Measurements from ENCODE around the gene P2RX1. TPM values are rescaled to one million over a fixed set of nuclear protein-coding genes. Genes with fewer than 3 reads are reported as not detected.

Gene P2RX1
- total and polyA plus RNA-seq, 2 experiments from 2014 or later: 0.31 to 2.2 TPM

DNA sequence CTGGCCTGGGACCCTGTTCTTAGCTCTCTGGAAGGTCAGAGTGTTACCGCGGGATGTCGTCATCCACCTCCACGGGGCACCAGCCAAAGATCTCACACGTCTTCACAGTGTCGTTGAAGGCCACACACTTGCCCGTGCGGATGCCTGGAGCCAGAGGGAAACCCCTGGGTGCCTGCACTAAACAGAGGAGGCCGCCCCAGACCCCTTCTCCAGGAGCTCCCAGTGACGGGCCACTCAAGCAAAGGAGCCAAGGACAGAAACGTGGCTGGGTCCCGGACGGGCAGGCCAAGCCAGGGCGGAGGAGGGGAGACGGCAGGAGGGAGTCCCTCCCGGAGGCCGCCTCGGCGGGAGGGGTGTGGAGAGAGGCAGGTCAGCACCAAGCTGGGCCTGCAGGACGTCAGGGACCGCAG lies 12.4 kb downstream of the P2RX1 start (continued):
- TF ChIP-seq, protein P1, sequence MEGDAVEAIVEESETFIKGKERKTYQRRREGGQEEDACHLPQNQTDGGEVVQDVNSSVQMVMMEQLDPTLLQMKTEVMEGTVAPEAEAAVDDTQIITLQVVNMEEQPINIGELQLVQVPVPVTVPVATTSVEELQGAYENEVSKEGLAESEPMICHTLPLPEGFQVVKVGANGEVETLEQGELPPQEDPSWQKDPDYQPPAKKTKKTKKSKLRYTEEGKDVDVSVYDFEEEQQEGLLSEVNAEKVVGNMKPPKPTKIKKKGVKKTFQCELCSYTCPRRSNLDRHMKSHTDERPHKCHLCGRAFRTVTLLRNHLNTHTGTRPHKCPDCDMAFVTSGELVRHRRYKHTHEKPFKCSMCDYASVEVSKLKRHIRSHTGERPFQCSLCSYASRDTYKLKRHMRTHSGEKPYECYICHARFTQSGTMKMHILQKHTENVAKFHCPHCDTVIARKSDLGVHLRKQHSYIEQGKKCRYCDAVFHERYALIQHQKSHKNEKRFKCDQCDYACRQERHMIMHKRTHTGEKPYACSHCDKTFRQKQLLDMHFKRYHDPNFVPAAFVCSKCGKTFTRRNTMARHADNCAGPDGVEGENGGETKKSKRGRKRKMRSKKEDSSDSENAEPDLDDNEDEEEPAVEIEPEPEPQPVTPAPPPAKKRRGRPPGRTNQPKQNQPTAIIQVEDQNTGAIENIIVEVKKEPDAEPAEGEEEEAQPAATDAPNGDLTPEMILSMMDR (conservative IDR thresholded peaks at IDR 0.05; ENCODE audit: low read depth in 2 of 2): no peak
- TF ChIP-seq EZH2phosphoT487 (IDR thresholded peaks at IDR 0.05; ENCODE audit: unreplicated experiment) (no peak), NANOG (IDR thresholded peaks at IDR 0.05; ENCODE audit: borderline replicate concordance) (no peak), ZNF114 (CRISPR knock-in tag; IDR thresholded peaks at IDR 0.05) (no peak)

DNA sequence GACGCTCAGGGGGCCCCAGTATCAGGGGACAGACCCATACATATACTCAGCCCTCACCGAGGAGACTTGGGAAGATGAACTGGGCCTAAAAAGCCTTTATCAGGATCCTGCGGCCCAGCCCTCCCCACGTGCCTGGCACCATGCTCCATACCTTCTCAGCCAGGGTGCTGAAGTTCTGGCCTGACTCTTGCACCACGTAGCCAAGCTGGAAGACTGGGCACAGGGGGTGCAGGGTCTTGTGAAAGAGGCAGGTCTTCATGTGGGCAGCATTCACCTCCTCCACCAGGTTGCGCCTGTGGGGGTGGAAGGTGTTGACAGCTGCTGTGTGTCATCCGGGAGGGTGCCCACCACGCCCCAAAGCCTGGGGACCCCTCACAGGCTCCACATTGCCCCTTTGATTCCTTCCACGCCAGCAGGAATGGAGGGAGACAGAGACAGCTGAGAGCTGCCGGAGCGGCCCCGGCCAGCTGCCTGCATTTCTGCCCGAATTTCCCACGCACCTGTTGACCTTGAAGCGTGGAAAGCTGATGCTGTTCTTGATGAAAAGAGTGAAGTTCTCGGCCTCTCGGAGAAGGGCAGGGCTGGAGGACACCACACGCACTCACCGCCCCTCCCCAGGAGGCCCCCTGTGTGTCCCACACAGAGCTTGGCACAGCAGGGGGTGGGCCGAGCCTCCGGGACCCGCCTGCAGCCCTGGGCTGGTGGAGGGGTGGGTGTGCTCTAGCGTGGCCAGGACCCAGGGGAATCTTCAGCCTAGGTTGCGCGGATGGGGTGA lies 13.0 kb downstream of the P2RX1 start:
- Histone ChIP-seq H2AFZ (peak overlapping the region; percentile 81; the same call in 1 of the 2 replicates), H3K79me2 (replicated peaks; ENCODE audit: insufficient read depth) (no peaks in the 10 kb centered on the region), H3F3A (replicated peaks; ENCODE audit: low read depth) (no peaks in the 10 kb centered on the region), H3K4me3 (no peak overlapping the region), H3K27me3 (ENCODE audit: insufficient read depth) (no peaks in the 10 kb centered on the region), H3K4me2 (peak overlapping the region; percentile 67), H3K36me3 (ENCODE audit: insufficient read depth) (no peaks in the 10 kb centered on the region), H3K9me2 (ENCODE audit: insufficient read depth) (no peaks in the 10 kb centered on the region), H4K20me1 (replicated peaks; ENCODE audit: insufficient read depth) (no peaks in the 10 kb centered on the region), H3K4me1 (ENCODE audit: insufficient read depth) (peaks cover 13% of the 10 kb centered on the region), H3K27ac (ENCODE audit: low read depth) (no peak overlapping the region)
- no peak for DNase-seq (ENCODE audit: low spot score)
- Mint-ChIP-seq H3K36me3 (ENCODE audit: low read depth) (no peaks in the 10 kb centered on the region), H3K4me1 (peaks cover 17% of the 10 kb centered on the region), H3K27me3 (ENCODE audit: insufficient read depth, low read depth, poor library complexity) (peaks cover 9% of the 10 kb centered on the region), H3K4me3 (no peak overlapping the region), H3K27ac (no peak overlapping the region), H3K9me3 (no peaks in the 10 kb centered on the region)
- ATAC-seq: peak; percentile 12
- TF ChIP-seq EZH2 (IDR thresholded peaks at IDR 0.05; ENCODE audit: low read depth, unreplicated experiment) (no peak), STAT1 (IDR thresholded peaks at IDR 0.05; ENCODE audit: unreplicated experiment) (no peak), JUNB (IDR thresholded peaks at IDR 0.05; ENCODE audit: unreplicated experiment) (no peak)
- TF ChIP-seq, protein P2, sequence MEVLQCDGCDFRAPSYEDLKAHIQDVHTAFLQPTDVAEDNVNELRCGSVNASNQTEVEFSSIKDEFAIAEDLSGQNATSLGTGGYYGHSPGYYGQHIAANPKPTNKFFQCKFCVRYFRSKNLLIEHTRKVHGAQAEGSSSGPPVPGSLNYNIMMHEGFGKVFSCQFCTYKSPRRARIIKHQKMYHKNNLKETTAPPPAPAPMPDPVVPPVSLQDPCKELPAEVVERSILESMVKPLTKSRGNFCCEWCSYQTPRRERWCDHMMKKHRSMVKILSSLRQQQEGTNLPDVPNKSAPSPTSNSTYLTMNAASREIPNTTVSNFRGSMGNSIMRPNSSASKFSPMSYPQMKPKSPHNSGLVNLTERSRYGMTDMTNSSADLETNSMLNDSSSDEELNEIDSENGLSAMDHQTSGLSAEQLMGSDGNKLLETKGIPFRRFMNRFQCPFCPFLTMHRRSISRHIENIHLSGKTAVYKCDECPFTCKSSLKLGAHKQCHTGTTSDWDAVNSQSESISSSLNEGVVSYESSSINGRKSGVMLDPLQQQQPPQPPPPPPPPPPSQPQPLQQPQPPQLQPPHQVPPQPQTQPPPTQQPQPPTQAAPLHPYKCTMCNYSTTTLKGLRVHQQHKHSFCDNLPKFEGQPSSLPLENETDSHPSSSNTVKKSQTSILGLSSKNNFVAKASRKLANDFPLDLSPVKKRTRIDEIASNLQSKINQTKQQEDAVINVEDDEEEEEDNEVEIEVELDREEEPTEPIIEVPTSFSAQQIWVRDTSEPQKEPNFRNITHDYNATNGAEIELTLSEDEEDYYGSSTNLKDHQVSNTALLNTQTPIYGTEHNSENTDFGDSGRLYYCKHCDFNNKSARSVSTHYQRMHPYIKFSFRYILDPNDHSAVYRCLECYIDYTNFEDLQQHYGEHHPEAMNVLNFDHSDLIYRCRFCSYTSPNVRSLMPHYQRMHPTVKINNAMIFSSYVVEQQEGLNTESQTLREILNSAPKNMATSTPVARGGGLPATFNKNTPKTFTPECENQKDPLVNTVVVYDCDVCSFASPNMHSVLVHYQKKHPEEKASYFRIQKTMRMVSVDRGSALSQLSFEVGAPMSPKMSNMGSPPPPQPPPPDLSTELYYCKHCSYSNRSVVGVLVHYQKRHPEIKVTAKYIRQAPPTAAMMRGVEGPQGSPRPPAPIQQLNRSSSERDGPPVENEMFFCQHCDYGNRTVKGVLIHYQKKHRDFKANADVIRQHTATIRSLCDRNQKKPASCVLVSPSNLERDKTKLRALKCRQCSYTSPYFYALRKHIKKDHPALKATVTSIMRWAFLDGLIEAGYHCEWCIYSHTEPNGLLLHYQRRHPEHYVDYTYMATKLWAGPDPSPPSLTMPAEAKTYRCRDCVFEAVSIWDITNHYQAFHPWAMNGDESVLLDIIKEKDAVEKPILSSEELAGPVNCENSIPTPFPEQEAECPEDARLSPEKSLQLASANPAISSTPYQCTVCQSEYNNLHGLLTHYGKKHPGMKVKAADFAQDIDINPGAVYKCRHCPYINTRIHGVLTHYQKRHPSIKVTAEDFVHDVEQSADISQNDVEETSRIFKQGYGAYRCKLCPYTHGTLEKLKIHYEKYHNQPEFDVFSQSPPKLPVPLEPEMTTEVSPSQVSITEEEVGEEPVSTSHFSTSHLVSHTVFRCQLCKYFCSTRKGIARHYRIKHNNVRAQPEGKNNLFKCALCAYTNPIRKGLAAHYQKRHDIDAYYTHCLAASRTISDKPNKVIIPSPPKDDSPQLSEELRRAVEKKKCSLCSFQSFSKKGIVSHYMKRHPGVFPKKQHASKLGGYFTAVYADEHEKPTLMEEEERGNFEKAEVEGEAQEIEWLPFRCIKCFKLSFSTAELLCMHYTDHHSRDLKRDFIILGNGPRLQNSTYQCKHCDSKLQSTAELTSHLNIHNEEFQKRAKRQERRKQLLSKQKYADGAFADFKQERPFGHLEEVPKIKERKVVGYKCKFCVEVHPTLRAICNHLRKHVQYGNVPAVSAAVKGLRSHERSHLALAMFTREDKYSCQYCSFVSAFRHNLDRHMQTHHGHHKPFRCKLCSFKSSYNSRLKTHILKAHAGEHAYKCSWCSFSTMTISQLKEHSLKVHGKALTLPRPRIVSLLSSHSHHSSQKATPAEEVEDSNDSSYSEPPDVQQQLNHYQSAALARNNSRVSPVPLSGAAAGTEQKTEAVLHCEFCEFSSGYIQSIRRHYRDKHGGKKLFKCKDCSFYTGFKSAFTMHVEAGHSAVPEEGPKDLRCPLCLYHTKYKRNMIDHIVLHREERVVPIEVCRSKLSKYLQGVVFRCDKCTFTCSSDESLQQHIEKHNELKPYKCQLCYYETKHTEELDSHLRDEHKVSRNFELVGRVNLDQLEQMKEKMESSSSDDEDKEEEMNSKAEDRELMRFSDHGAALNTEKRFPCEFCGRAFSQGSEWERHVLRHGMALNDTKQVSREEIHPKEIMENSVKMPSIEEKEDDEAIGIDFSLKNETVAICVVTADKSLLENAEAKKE (CRISPR knock-in tag; IDR thresholded peaks at IDR 0.05): no peak
- TF ChIP-seq, protein P1 (conservative IDR thresholded peaks at IDR 0.05; ENCODE audit: low read depth in 2 of 2): no peak
- TF ChIP-seq, protein P3, sequence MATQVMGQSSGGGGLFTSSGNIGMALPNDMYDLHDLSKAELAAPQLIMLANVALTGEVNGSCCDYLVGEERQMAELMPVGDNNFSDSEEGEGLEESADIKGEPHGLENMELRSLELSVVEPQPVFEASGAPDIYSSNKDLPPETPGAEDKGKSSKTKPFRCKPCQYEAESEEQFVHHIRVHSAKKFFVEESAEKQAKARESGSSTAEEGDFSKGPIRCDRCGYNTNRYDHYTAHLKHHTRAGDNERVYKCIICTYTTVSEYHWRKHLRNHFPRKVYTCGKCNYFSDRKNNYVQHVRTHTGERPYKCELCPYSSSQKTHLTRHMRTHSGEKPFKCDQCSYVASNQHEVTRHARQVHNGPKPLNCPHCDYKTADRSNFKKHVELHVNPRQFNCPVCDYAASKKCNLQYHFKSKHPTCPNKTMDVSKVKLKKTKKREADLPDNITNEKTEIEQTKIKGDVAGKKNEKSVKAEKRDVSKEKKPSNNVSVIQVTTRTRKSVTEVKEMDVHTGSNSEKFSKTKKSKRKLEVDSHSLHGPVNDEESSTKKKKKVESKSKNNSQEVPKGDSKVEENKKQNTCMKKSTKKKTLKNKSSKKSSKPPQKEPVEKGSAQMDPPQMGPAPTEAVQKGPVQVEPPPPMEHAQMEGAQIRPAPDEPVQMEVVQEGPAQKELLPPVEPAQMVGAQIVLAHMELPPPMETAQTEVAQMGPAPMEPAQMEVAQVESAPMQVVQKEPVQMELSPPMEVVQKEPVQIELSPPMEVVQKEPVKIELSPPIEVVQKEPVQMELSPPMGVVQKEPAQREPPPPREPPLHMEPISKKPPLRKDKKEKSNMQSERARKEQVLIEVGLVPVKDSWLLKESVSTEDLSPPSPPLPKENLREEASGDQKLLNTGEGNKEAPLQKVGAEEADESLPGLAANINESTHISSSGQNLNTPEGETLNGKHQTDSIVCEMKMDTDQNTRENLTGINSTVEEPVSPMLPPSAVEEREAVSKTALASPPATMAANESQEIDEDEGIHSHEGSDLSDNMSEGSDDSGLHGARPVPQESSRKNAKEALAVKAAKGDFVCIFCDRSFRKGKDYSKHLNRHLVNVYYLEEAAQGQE (IDR thresholded peaks at IDR 0.05; ENCODE audit: unreplicated experiment): no peak
